Heart right ventricle (tissue), 16 donors: ENCODE measurements around the gene ITGB2. TPM values are rescaled to one million over a fixed set of nuclear protein-coding genes. Genes with fewer than 3 reads are reported as not detected.

ENCODE experiments used
- ATAC-seq, 8 donors: fragments of 200-7000 bp; cut with Tn5 transposase; one replicate each; pipeline ENCODE4 v1.9.1; 2020; ENCODE audit warnings: mild to moderate bottlenecking in 8 of 8, moderate library complexity in 8 of 8, moderate number of reproducible peaks in 1 of 8
- DNase-seq, 2 donors: peaks; one replicate each; pipeline ENCODE4 v3.0.0-alpha.2; 2020
- H3K27ac ChIP-seq, 10 donors: fragments of 200-600 bp; sonication (generic) in 2 of 10; one replicate each; pipeline versions ENCODE4 v1.5.0 to v1.8.0; 2020 to 2022; ENCODE audit warnings: mild to moderate bottlenecking in 3 of 10
- H3K27me3 ChIP-seq, 7 donors: fragments of 200-600 bp; one replicate each; pipeline ENCODE4 v1.8.0; 2021 to 2022; ENCODE audit warnings: mild to moderate bottlenecking in 2 of 7
- H3K36me3 ChIP-seq, 9 donors: fragments of 200-600 bp; sonication (generic) in 1 of 9; one replicate each; pipeline versions ENCODE4 v1.5.0 to v1.8.0; 2020 to 2022; ENCODE audit warnings: mild to moderate bottlenecking in 2 of 9
- H3K4me1 ChIP-seq, 9 donors: fragments of 200-600 bp; sonication (generic) in 1 of 9; one replicate each; pipeline versions ENCODE4 v1.5.0 to v1.8.0; 2020 to 2022; ENCODE audit warnings: mild to moderate bottlenecking in 4 of 9
- H3K4me3 ChIP-seq, 10 donors: fragments of 200-600 bp; sonication (generic) in 2 of 10; one replicate each; pipeline versions ENCODE4 v1.5.0 to v1.8.0; 2020 to 2022; ENCODE audit warnings: mild to moderate bottlenecking in 7 of 10, moderate library complexity in 2 of 10
- H3K9me3 ChIP-seq, 11 donors: fragments of 200-600 bp in 10 of 11; sonication (generic) in 2 of 11; one replicate each; pipeline versions ENCODE4 v1.5.0 to v1.8.0; 2013 to 2022; ENCODE audit warnings: mild to moderate bottlenecking in 2 of 11, control low read depth in 1 of 11, moderate library complexity in 1 of 11
- WGBS, 2 donors: extraction: QIAGEN DNeasy Blood & Tissue Kit; methylation state at CpG; one replicate each; pipeline ENCODE4 v1.1.7; 2013; ENCODE audit warnings: inconsistent platforms in 1 of 2; 5-methylcytosine and 5-hydroxymethylcytosine counted together
- intact Hi-C, 10 donors: fragments of 100-400 bp; cut with DNase I; formaldehyde crosslinking; loops; one replicate each; pipeline versions ENCODE4 v1.11.1 to v1.14.2; 2022
- polyA plus RNA-seq, 2 donors: library from polyadenylated mRNA; stranded (reverse); fragments of 200-250 nt; gene quantifications; one replicate each; pipeline ENCODE4 v1.2.3, GENCODE V29; 2013
- total RNA-seq, 10 donors: library from RNA; stranded (reverse); fragmentation: NEBNext Ultra II Directional in 3 of 10; extraction: Animal tissue kit (Norgen Biotek cat#: 25700) in 3 of 10; gene quantifications; one replicate each; pipeline versions ENCODE4 v1.2.1 to v1.2.4, GENCODE V29; 2021 to 2023
- TF ChIP-seq, protein P1 (sequence below), 9 donors: fragments of 200-600 bp; sonication (generic) in 2 of 9; IDR thresholded peaks; one replicate each; pipeline versions ENCODE4 v1.5.0 to v1.8.0; 2021 to 2022; ENCODE audit warnings: antibody characterized with exemption in 9 of 9, mild to moderate bottlenecking in 5 of 9, moderate library complexity in 1 of 9
- donor health status: Arrhythmogenic right ventricular cardiomyopathy.
- donor health status: ischemic (EF 13 %, LVEDD 7.1; RV severe dilation, severe dysfunction).
- donor health status: healthy with polysubstance abuse.
- donor health status: DM: no; HTN: yes; CAD: no.
- donor health status: DM: no; HTN: no; CAD: no.
- donor health status: ischemic (EF 25% LVEDD 6.9; RV normal size, moderate dysfunction).
- donor health status: ischemic (EF 25% LVEDD 5.7; RV mildly dilated, moderate dysfunction).
- donor health status: healthy.
- donor health status: DM: yes; HTN: yes; CAD: no.
- donor health status: Ischemic cardiomyopathy.
- donor health status: ischemic (EF 35%, LVEDD 5.7; RV mildly dilated, moderate dysfunction).
- donor health status: nonischemic (EF 11% LVEDD 7.7; RV severe dilation, severe dysfunction).
- donor health status: DM: yes; HTN: yes; CAD: no.
- donor health status: PGD.
- donor health status: ischemic (EF 29% LVEDD 5.4; RV normal size, mild dysfunction).
- donor health status: nonischemic (EF 23%, LVEDD 6.1; RV moderate dilation, normal function).

Gene ITGB2
- total and polyA plus RNA-seq, 12 donors = 5.1 to 151 (median 11.4) TPM

DNA sequence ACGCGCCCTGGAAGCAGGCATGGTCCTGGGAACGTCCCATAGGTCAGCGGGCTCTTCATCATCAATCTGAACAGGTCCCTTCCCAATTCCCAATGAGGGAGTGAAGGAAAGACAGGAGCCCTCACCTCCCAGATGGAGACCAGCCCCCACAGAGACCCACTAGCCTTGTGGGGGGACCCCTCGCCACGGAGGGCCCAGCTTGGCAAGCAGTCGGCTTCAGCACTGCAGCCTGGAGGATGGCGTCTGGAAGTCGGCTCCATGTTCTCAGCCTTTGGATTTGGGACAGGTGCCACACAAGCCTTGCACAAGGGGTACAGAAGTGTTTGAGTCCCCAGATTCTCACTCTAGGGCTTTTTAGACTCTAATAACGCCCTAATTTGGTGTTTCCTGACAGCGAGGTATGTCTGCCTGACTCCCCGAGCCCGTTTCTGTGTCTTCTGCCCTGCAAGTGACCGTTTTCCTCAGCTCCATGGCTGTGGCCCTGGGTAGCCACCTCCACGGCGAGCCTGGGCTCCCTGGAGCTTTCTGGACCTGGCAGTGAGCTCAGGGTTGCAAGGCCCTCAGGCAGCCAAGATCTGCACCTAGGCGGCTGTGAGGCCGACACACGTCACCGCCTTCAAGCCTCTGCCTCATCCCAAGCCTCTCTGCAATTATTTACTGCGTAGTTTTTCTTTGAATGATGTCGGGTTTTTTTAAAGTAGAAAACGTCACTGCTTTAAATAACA, 77.8 kb downstream of the ITGB2 start:
- Histone ChIP-seq H3K4me1 (peaks cover 15 to 33% (median 25%) of the 10 kb centered on the region in 9 donors), H3K36me3 (peaks cover 0 to 2% (median 0%) of the 10 kb centered on the region in 9 donors), H3K27me3 (no peaks in the 10 kb centered on the region), H3K9me3 (no peaks in the 10 kb centered on the region), H3K27ac (no peak overlapping the region), H3K4me3 (no peak overlapping the region)
- intact Hi-C loops = no loop called here
- TF ChIP-seq, protein P1, sequence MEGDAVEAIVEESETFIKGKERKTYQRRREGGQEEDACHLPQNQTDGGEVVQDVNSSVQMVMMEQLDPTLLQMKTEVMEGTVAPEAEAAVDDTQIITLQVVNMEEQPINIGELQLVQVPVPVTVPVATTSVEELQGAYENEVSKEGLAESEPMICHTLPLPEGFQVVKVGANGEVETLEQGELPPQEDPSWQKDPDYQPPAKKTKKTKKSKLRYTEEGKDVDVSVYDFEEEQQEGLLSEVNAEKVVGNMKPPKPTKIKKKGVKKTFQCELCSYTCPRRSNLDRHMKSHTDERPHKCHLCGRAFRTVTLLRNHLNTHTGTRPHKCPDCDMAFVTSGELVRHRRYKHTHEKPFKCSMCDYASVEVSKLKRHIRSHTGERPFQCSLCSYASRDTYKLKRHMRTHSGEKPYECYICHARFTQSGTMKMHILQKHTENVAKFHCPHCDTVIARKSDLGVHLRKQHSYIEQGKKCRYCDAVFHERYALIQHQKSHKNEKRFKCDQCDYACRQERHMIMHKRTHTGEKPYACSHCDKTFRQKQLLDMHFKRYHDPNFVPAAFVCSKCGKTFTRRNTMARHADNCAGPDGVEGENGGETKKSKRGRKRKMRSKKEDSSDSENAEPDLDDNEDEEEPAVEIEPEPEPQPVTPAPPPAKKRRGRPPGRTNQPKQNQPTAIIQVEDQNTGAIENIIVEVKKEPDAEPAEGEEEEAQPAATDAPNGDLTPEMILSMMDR (IDR thresholded peaks at IDR 0.05) = no peak
- 79 to 86% methylated on average over 23 of the region's 23 CpGs for WGBS, 2 donors
- DNase-seq (no peak), ATAC-seq (no peak)

- Histone ChIP-seq H3K27me3 (no peaks in the 10 kb centered on the region), H3K9me3 (no peaks in the 10 kb centered on the region), H3K4me3 (no peak overlapping the region), H3K27ac (no peak overlapping the region), H3K36me3 (no peaks in the 10 kb centered on the region), H3K4me1 (peaks cover 15 to 27% (median 19%) of the 10 kb centered on the region in 9 donors)
- intact Hi-C loops = no loop called here
- DNase-seq = no peak
- 83 to 88% methylated on average over 10 of the region's 10 CpGs for whole genome bisulfite sequencing, 2 donors
- TF ChIP-seq, protein P1 (IDR thresholded peaks at IDR 0.05) = no peak
- no peak for ATAC-seq
Observed at GRCh38 chr21:44842087-44842486, 78.6 kb downstream of the ITGB2 start.

- TF ChIP-seq, protein P1 (IDR thresholded peaks at IDR 0.05) = no peak
- Histone ChIP-seq H3K36me3 (no peaks in the 10 kb centered on the region), H3K9me3 (no peaks in the 10 kb centered on the region), H3K27me3 (no peaks in the 10 kb centered on the region), H3K27ac (no peak overlapping the region), H3K4me1 (peaks cover 3 to 22% (median 10%) of the 10 kb centered on the region in 9 donors), H3K4me3 (no peak overlapping the region)
- WGBS, 2 donors = 79 to 86% methylated on average over 11 of the region's 11 CpGs
- no peak for ATAC-seq
- DNase-seq = no peak
- intact Hi-C loops = no loop called here
Observed at GRCh38 chr21:44840771-44841170, 79.9 kb downstream of the ITGB2 start.

DNA sequence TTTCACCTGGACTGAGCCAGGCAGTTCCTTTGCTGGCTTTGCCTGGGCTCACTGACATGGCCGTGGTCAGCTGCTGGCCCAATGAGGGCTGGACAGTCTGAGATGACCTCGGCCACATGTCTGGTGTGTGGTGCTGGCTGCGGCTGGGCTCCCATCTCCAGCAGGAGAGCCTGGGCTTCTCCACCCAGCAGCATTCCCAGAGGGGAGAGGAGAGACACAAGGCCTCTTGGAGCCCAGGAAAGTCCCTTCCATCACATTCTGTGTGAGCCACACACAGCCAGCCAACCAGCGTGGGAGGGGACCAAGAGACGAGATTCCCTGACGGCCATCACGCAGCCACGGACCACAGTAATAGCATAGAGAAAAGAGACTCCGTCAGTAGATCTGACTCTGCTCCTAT, 81.7 kb downstream of the ITGB2 start:
- no peak overlapping the region for H3K27ac ChIP-seq
- no peaks in the 10 kb centered on the region for H3K27me3 ChIP-seq
- WGBS, 2 donors = 90 to 92% methylated on average over 9 of the region's 9 CpGs

More for the DNA sequence above, 81.7 kb downstream of the ITGB2 start:
- ATAC-seq (no peak), DNase-seq (no peak)
- Histone ChIP-seq H3K36me3 (no peaks in the 10 kb centered on the region), H3K4me3 (no peak overlapping the region), H3K9me3 (no peaks in the 10 kb centered on the region), H3K4me1 (peaks cover 0 to 10% (median 5%) of the 10 kb centered on the region in 9 donors)
- intact Hi-C loops = no loop called here
- TF ChIP-seq, protein P1 (IDR thresholded peaks at IDR 0.05) = no peak
